ENCODE data around the gene ANKRD44. TPM values are rescaled to one million over a fixed set of nuclear protein-coding genes. Genes with fewer than 3 reads are reported as not detected.
A peak's percentile ranks its signal among the peaks of the same experiment; 100 is the strongest.

ANKRD44 gene
- total RNA-seq, 4 donors from 2014 or later = 24.4 to 51.8 (median 35.7) TPM

GRCh38 chr2:197128897-197129296 is 181.7 kb downstream of the ANKRD44 start:
- H3K36me3 ChIP-seq = no peaks in the 10 kb centered on the region
- H3K9me3 ChIP-seq = no peaks in the 10 kb centered on the region
- ATAC-seq = no peak
- no peaks in the 10 kb centered on the region for H3K27me3 ChIP-seq
- no peak overlapping the region for H3K27ac ChIP-seq
- WGBS, 2 donors (ENCODE audit: low coverage in 1 of 2) = 93% methylated on average over 5 of the region's 5 CpGs; no CpG with 5 or more reads in 1 of the 2 donors
- H3K4me3 ChIP-seq = no peak overlapping the region
- peaks cover 5 to 61% (median 14%) of the 10 kb centered on the region in 3 donors for H3K4me1 ChIP-seq
- no peak for TF ChIP-seq EP300 (IDR thresholded peaks at IDR 0.05)
- TF ChIP-seq POLR2A (IDR thresholded peaks at IDR 0.05) = no peak
- no peak for TF ChIP-seq POLR2AphosphoS5 (IDR thresholded peaks at IDR 0.05)
- TF ChIP-seq CTCF (IDR thresholded peaks at IDR 0.05) = no peak

- Histone ChIP-seq H3K4me3 (no peak overlapping the region), H3K4me1 (peaks cover 5 to 68% (median 20%) of the 10 kb centered on the region in 3 donors), H3K36me3 (no peaks in the 10 kb centered on the region), H3K9me3 (no peaks in the 10 kb centered on the region), H3K27ac (no peak overlapping the region), H3K27me3 (no peaks in the 10 kb centered on the region)
- WGBS, 2 donors (ENCODE audit: low coverage in 1 of 2) = 100% methylated on average over 1 of the region's 1 CpG
- ATAC-seq = no peak
- TF ChIP-seq POLR2A (IDR thresholded peaks at IDR 0.05) (no peak), POLR2AphosphoS5 (IDR thresholded peaks at IDR 0.05) (no peak), EP300 (IDR thresholded peaks at IDR 0.05) (no peak), CTCF (IDR thresholded peaks at IDR 0.05) (no peak)
These were observed 182.5 kb downstream of the ANKRD44 start for GRCh38 chr2:197128126-197128525.

GRCh38 chr2:197126630-197127352 is 183.8 kb downstream of the ANKRD44 start:
- no peak for ATAC-seq
- TF ChIP-seq CTCF (IDR thresholded peaks at IDR 0.05) (no peak), POLR2AphosphoS5 (IDR thresholded peaks at IDR 0.05) (no peak), EP300 (IDR thresholded peaks at IDR 0.05) (no peak), POLR2A (IDR thresholded peaks at IDR 0.05) (no peak)
- Histone ChIP-seq H3K4me1 (peaks cover 5 to 73% (median 24%) of the 10 kb centered on the region in 3 donors), H3K27ac (peak overlapping the region in 2 of 4 donors; percentile 64 to 75), H3K4me3 (no peak overlapping the region), H3K9me3 (no peaks in the 10 kb centered on the region), H3K36me3 (peaks cover 0 to 7% of the 10 kb centered on the region in 2 donors), H3K27me3 (no peaks in the 10 kb centered on the region)
- WGBS, 2 donors (ENCODE audit: low coverage in 1 of 2) = 60 to 94% methylated on average over 2 to 7 of the region's 7 CpGs

GRCh38 chr2:197124639-197125390 is 185.8 kb downstream of the ANKRD44 start:
- Histone ChIP-seq H3K27ac (peak overlapping the region; percentile 62 to 75 (median 68)), H3K4me1 (peaks cover 5 to 59% (median 24%) of the 10 kb centered on the region in 3 donors), H3K27me3 (no peaks in the 10 kb centered on the region), H3K36me3 (peaks cover 0 to 27% of the 10 kb centered on the region in 2 donors), H3K9me3 (no peaks in the 10 kb centered on the region), H3K4me3 (no peak overlapping the region)
- TF ChIP-seq POLR2AphosphoS5 (IDR thresholded peaks at IDR 0.05) (no peak), CTCF (IDR thresholded peaks at IDR 0.05) (no peak), EP300 (IDR thresholded peaks at IDR 0.05) (no peak), POLR2A (IDR thresholded peaks at IDR 0.05) (no peak)
- WGBS, 2 donors (ENCODE audit: low coverage in 1 of 2) = 25 to 26% methylated on average over 7 of the region's 7 CpGs
- peak; percentile 82 for ATAC-seq

All from gastroesophageal sphincter (tissue), 4 donors.